Measurements from ENCODE around the gene ADCY4.

The ADCY4 gene

DNA sequence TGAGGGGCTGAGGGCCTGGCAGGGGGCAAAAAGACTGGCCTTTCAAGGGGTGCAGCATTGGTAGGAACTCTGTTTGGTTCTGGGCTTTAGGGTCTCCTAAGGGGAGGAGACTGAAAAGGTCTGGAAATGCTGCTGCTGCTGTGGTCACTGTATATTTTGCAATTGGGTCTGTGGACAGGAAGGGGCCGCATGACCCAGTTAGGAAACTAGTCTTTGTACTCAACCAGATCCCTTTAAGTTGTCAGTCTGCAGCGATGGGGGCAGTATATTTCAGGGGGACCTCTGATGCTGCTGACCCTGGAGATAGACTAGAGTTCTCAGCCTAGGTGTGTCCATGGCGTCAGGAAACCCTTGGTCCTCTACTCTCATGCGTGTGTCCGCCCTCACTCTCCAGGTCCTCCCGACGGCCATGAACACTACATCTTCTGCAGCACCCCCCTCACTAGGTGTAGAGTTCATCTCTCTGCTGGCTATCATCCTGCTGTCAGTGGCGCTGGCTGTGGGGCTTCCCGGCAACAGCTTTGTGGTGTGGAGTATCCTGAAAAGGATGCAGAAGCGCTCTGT lies 19.5 kb downstream of the ADCY4 start:
- DNase-seq (ENCODE audit: low read depth): no peak

DNA sequence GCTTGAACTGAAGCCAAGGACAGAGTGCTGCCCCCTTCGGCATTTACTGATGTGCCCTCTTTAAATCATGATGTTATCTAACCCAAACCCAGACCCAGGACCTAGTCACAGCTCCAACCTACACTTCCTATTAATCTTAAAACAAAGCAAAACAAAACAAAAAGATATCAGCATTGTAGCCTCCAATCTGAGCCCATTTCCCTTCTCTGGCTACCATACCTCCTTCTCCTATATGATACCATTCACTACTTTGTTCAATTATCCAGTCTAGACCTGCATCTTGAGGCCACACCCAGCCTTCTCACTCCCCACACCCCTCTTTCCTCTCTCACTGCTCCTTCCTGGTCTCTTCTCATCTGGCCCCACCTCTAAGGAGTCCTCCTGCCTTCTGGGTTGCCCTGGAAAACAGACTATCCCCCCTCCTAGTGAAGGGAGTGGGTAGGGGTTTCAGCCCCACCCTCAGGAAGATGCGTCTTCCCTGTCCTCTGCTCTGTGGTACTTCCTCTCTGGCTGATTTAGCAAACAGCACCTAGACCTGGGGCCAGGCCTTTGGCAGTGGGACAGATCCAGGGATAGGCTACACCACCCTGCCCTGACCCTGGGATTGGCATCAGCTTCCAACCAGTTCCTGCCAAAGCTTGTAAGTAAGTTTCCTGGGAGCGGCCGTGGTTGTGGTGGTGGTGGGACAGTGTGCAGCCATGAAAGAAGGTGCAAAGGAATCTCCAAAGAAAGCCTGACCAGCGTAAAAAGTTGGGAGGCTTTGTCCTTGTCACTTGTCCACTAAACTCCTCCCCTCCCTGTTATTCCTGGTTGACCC lies 20.3 kb downstream of the ADCY4 start:
- DNase-seq (ENCODE audit: low read depth): no peak

DNA sequence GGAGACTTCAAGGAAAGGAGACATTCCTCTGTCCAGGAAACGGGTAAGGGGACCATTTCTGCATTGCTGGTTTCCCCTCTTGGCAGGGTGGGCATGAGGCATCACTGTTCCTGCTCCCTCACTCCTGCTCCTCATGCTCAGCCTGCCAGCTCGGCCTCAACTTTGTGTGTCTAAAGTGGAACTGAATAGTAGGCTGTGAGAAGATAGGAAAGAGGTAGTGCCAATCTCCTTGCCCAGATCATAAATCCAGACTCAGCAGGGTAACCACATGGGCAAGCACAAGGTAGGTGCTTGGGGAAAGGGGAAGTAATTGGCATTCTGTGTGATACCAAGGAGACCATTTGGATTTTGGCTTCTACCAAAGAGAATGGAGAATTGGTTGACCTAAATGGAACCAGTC lies 21.0 kb downstream of the ADCY4 start:
- DNase-seq (ENCODE audit: low read depth): no peak

DNA sequence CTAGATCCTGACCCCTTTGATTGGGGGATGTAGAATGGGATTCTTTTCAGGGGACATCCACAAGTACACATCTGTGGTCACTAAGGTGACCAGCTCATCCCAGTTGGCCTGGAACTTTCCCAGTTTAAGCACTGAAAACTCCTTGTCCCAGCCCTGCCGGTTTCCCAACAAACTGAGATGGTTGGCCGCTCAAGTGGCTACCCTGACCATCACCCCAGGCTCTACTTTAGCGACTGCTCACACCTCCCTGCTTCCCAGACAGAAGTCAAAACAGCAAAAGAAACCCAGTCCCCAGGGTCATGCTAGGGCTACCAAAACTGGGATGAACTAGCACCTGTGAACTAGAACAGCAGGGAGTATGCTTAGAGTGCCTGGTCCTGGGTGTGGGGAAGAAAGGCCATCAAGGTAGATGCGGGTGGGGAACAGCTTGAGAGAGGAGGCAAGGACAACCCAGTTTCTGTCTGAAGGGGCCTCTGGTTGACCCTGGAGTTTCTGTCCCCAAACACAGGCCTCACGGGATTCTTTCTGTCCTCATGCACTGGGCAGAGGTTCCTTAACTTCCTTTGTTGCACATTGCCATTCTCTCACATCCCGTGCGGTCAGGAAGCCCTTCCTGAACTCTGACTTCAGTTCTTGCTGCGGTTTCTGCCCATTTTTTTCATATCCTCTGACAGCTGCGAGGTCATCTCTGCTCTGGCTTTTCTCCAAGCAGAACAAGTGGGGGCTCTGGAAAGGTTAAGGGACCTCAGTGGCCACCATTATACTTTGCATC lies 21.9 kb downstream of the ADCY4 start:
- DNase-seq (ENCODE audit: low read depth): no peak

DNA sequence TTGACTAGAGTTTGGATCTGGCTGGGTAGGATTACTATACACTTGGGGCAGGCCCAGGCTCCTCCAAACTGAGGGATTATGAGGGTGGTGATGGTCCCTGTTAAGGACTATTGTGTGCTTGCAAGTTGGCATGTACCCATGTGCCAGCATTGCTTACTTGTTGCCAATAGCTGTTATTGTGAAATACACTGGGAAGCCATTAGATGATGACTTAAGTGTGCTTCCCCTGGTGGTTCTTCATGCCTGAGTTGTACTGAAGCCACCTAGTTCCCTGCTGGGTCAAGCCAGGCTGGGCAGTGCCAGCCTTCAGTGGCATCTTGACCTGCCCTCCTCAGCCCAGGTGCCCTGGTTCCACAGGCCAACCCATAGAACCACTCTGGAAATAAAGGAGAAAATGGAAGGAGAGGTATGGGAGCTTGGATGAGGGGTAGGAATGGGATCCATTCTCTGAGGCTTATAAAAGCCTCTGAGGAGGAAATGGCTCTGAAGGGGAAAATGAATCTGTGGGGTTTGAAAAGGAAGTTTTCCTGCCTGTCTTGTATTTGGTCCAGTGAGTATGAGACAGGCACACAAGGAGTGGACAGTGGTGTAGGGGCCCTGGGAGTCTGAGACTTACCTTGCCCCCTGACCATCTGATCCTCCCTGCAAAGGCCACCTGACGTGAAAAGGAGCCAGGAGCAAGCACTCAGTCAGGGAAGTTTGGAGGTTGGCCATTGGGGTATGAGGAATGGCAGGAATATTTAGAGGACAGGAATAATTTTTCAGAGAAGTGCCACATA lies 22.8 kb downstream of the ADCY4 start:
- DNase-seq (ENCODE audit: low read depth): no peak

DNA sequence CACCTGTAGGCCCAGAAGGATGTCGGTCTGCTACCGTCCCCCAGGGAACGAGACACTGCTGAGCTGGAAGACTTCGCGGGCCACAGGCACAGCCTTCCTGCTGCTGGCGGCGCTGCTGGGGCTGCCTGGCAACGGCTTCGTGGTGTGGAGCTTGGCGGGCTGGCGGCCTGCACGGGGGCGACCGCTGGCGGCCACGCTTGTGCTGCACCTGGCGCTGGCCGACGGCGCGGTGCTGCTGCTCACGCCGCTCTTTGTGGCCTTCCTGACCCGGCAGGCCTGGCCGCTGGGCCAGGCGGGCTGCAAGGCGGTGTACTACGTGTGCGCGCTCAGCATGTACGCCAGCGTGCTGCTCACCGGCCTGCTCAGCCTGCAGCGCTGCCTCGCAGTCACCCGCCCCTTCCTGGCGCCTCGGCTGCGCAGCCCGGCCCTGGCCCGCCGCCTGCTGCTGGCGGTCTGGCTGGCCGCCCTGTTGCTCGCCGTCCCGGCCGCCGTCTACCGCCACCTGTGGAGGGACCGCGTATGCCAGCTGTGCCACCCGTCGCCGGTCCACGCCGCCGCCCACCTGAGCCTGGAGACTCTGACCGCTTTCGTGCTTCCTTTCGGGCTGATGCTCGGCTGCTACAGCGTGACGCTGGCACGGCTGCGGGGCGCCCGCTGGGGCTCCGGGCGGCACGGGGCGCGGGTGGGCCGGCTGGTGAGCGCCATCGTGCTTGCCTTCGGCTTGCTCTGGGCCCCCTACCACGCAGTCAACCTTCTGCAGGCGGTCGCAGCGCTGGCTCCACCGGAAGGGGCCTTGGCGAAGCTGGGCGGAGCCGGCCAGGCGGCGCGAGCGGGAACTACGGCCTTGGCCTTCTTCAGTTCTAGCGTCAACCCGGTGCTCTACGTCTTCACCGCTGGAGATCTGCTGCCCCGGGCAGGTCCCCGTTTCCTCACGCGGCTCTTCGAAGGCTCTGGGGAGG lies 23.9 kb downstream of the ADCY4 start, which contains the start of gene LTB4R:
Gene LTB4R, plus strand, starts transcription at position 857 of the 959 bp plus-strand sequence. CDS start 4,150 bp downstream, outside the sequence.
- DNase-seq (ENCODE audit: low read depth): peak; percentile 48

DNA sequence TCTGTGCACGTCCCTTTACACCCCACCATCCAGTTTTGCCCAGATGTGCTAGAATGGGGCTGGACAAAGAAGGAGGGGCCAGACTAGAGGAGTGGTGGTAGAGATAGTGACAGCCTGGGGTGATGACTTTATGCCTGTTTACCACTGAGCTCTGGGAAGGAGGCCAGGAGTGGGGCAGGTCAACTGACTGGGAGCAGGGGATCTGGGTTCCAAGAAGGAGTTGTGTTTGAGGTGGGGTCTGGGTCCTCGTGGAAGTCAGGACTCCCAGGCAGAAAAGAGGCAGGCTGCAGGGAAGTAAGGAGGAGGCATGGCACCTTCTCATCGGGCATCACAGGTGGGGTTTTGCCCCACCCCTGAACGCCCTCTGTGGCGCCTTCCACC lies 24.6 kb downstream of the ADCY4 start:
- DNase-seq (ENCODE audit: low read depth): no peak

DNA sequence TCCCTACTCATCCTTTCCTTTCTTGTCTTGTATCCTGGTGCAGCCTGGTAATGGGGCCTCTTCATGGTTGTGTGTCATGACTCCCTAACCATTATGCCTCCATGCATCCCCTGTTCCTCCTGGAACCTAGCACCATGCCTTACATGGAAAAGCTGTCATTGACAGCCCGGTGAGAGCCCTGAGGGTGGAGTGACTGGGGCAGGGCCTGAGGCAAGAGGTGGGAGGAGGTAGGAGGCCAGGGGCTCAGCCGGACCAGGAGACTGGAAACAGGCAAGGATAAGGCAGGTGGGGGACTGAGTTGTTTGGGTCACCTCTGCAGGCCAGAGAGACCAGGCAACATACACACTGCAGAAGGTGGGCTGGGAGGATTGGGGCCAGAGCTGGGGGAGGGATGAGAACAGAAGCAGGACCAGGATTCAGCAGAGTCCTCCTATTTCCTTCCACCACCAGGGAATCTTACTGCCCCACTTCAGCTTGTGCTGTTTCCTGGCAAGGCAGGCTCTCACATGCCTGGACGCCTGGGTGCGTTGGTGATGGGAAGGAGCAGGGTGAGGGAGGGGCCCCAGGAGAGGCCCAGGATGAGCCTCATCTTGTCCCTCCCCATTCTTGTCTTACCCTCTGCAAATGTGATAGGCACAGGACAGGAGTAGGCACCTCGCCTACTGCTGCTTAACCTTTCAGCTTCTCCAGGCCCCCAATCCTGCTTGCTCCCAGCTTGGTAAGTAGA lies 25.2 kb downstream of the ADCY4 start, which contains the start of gene LTB4R2:
Gene LTB4R2, plus strand, starts transcription at position 603 of the 727 bp plus-strand sequence. CDS start 525 bp downstream, outside the sequence.
- no peak for DNase-seq (ENCODE audit: low read depth)

DNA sequence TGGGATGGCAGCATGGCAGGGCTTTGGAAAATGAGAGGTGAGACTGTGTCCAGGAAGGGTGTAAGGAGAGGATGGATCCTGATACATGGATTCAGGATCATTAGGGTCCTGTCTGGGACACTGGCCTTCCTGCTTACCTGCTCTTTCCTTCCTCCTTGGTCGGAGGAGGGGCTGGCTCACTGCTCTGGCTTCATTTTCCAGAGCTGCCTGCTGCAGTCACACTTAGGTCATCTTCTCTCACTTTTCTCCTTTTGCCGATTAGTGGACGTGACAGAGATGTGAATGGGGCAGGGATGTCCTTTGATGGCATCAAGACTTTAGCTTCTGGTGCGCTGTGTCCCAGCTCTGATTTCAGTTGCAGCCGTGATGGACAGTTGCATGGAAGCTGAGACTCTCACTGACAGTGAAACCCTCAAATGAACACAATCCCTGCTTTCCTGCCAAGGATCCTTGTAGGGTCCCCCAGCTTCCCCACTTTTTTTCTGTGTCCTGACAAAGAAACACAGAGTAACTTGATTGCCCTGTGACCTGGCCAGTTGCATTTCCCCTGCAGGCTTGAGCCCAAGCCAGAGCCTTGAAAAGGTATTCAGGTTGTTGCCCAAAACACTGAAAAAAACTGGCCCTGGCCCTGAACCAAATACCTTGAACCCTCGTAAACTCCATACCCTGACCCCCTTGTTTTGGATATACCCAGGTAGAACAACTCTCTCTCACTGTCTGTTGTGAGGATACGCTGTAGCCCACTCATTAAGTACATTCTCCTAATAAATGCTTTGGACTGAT lies 26.3 kb downstream of the ADCY4 start:
- no peak for DNase-seq (ENCODE audit: low read depth)

DNA sequence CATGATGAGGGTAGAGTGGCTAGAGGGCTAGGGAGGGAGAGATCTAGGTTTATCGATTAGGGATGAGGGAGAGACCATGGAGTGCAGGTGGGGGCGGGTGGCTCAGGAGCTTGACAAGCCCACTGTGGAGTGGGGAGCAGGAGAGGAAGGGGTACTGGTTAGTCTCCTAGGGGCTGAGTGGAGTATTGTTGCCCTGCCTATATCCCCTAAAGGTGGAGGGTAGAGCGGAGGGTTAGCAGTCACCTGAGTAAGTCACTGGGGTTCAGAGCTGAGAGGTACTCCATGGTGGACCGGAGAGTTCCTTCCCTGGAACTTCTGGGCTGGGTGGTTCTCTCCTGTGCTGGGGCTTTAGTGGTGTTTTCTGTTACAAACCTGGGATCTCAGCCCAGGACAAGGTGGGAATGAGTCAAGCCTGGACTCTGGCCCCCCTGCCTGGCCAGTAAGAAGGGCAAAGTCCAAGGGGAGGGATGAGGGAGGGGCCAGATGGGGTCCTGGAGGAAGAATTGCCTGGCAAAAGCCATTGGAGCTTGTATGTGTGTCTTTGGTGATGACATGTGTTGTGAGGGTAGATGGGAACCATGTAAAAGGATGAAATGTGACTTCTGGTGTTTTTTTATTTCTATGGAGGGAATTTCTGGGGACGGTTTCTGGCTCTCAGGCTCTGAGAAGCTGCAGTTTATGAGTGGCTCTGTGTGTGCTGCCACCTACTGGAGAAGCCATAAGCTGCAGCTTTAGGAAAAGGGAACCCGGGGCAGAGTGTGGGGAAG lies 27.1 kb downstream of the ADCY4 start, which contains the start of gene CIDEB:
Gene CIDEB, minus strand, starts transcription at position 403 of the 767 bp plus-strand sequence. Its CDS starts 119 bp downstream, at position 284.
- DNase-seq (ENCODE audit: low read depth): no peak

DNA sequence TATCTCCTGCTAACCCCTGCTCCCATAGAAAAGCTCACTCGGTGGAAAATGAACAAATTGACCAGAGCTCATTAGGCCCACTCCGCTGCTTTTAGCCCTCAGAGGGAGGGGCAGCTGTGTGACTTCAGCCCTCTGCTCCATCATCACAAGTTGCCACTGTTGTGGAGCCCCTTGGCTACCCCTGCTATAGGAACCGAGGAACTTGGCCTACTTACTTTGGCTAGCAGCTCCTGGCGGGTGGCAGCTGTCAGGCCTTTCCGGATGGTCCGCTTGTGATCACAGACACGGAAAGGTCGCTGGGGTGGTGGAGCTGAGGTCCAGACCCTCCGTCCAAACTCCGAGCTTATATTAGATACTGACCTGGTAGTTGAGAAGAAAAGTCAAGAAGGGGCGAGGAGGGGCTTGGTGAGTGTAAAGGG lies 27.7 kb downstream of the ADCY4 start:
- no peak for DNase-seq (ENCODE audit: low read depth)

DNA sequence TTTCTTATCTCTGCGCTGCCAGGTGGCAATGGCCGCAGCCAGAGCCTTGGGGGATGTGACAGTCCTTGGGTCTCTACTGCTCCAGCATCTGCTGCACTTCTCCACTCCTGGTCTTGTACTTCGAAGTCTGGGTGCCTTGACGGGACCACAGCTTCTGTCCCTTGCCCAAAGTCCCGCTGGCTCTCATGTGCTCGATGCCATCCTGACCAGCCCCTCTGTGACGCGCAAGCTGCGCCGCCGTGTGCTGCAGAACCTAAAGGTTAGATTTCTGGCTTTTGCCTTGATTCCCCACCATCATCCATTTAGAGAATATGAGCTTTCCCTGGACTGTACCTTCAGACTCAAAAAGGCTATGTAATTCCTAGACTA lies 30.9 kb downstream of the ADCY4 start:
- no peak for DNase-seq (ENCODE audit: low read depth)

DNA sequence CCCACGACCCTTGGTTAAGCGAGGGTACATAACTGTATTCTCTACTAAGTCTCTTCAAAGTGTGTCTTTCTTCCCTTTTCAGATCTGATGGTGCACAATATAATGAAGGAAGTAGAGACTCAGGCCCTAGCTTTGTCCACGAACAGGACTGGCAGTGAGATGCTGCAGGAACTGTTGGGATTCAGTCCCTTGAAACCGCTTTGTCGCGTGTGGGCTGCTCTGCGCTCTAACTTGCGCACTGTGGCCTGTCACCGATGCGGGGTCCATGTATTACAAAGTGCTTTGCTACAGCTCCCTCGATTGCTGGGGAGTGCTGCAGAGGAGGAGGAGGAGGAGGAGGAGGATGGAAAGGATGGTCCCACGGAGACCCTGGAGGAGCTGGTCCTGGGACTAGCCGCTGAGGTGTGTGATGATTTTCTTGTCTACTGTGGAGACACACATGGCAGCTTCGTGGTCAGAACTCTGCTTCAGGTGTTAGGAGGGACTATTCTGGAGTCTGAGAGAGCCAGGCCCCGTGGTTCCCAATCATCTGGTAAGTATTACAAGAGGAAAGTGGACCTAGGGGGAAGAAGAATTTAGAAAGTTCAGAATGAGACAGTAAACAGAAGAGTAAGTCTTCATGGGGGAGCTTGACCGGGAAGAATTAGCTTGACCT lies 34.4 kb downstream of the ADCY4 start:
- DNase-seq (ENCODE audit: low read depth): no peak

DNA sequence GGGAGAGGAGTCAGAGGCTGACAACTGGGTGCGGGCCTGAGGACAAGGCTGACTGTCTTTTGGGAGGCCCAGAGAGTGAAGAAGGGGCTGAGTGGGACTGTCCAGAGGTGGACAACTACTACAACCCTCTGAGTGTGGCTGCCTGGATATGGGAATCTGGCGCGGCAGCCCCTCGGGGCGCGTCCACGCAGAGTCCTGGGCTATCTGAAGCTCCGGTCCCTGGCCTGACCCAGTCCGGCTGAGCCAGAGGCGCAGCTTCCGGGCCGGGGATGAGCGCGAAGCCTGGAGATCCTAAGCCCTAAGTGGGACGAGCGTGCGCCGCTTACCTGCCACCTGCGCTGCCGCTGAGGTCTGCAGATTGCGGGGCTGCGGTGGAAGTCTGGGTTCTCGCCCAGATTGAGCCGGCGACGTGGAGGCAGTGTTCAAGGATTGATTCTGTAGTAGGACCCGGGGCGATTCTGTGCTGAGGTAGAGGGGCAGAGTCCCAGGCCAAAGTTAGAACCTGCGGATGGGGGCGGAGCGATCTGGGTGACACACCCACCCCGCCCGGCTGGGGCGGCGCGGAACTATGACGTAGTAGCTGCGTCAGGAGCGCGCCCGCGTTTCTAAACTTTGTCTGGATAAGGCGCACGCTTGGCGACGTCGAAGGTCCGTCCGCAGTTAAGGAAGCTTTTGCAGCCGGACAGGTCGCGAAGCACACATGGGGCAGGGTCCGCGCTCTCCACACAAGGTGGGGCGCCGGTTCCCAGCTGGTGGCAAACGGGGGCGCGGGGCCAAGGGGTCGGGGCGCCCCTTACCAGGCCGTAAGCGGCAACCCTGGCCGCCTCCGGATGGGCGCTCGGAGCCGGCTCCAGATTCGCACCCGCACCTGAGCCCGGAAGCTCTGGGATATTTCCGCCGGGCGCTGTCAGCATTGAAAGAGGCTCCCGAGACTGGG lies 35.3 kb downstream of the ADCY4 start, which contains the start of the genes DHRS1 and NOP9:
Gene DHRS1, minus strand, starts transcription at position 526 of the 937 bp plus-strand sequence. CDS start 674 bp downstream, outside the sequence.
Gene NOP9, plus strand, starts transcription at position 596 of the 937 bp plus-strand sequence. Its CDS starts 105 bp downstream, at position 701.
- peak; percentile 88 for DNase-seq (ENCODE audit: low read depth)

DNA sequence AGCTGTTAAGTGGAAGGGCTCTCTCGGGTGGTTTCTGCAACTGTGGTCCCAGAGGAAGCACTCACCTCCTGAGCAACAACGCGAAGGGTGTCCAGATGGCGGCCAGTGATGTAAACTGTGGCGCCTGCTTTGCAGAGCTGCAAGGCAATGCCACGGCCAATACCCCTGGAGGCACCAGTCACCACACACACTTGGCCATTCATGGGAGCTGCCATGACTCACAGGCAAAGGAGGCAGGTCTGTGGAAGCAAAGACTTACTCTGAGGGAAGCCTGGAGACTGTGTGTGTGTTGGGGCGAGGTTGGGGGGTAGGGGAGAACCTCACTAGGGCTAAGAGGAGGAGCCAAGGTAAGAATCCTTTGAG lies 36.0 kb downstream of the ADCY4 start:
- DNase-seq (ENCODE audit: low read depth): no peak

DNA sequence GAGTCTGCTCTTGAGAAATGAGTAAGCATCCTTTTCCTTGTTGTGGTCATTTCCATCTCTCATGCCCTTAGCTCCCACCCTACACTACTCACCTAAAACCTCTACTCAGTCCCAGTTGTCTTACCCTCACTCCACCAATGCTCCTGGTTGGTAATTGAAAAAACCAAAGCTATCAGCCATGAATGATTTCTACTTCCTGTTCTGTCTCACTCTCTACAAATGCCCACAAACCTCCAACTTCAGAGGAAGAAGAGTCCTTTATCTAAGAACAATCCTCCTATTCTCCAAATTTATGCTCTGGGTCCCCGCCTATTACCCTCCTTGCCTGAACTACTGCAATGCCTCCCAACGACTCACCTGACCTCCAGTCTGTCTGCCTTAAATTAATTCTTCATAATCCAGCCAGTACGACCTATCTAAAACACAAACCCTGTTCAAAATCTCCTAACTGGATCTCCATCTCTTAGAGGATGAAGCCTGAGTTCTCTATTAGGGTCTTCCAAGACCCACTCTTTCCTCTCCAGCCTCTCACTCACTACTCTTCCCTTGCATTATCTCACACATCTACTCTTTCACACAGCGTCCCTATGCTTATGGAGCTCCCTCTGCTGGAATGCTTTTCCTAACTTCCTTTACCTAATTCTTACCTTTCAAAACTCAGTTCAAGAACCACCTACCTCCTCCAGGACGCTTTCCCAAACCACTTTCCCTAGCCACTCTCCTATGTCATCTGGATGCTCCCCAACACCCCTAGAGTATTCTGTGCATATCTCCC lies 37.5 kb downstream of the ADCY4 start:
- no peak for DNase-seq (ENCODE audit: low read depth)

Measured in stimulated activated CD8-positive, alpha-beta memory T cell treated with anti-CD3 and anti-CD28 coated beads, Interleukin-12 subunit alpha, Interleukin-12 subunit beta, amount 100 ng/mL, for 4 hours (primary cell).